Astrocyte (in vitro differentiated cells and primary cell): ENCODE measurements around the gene FAAP100.

Experiments
- EZH2 ChIP-seq: IDR thresholded peaks from 2 replicates; pipeline ENCODE4 v1.6.1; 2012; ENCODE audit warnings: mild to moderate bottlenecking, low read length, inconsistent platforms; ENCODE audit not compliant: insufficient read depth
- TF ChIP-seq, protein P1 (sequence below): IDR thresholded peaks from 2 replicates; pipeline ENCODE4 v1.5.1; 2011; ENCODE audit warnings: low read depth, mild to moderate bottlenecking, inconsistent platforms, low read length, moderate library complexity; ENCODE audit not compliant: insufficient read depth

DNA sequence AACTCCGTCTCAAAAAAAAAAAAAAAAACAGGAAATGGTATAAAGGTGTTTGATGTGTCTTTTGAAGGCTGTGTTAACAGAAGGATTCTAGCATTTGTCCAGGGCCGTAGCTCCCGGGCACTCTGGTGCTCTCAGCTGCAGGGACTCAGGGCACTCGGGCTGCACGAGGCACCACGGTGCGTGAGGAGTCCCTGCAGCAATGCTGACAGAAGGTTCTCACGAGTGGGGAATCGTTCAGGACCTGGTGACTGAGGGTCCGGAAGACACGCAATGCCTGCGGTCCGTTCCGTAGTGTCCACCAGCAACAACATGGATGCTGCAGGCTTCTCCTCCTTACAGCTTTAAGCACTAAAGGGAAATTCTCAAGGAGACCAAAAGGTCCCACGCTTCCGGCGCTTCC, 12.6 kb upstream of the FAAP100 start:
- TF ChIP-seq, protein P1, sequence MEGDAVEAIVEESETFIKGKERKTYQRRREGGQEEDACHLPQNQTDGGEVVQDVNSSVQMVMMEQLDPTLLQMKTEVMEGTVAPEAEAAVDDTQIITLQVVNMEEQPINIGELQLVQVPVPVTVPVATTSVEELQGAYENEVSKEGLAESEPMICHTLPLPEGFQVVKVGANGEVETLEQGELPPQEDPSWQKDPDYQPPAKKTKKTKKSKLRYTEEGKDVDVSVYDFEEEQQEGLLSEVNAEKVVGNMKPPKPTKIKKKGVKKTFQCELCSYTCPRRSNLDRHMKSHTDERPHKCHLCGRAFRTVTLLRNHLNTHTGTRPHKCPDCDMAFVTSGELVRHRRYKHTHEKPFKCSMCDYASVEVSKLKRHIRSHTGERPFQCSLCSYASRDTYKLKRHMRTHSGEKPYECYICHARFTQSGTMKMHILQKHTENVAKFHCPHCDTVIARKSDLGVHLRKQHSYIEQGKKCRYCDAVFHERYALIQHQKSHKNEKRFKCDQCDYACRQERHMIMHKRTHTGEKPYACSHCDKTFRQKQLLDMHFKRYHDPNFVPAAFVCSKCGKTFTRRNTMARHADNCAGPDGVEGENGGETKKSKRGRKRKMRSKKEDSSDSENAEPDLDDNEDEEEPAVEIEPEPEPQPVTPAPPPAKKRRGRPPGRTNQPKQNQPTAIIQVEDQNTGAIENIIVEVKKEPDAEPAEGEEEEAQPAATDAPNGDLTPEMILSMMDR: no peak
- no peak for TF ChIP-seq EZH2
